ENCODE measurements around the gene C10orf90. TPM values are rescaled to one million over a fixed set of nuclear protein-coding genes. Genes with fewer than 3 reads are reported as not detected.

C10orf90 gene
- total and polyA plus RNA-seq, 11 donors = not detected

DNA sequence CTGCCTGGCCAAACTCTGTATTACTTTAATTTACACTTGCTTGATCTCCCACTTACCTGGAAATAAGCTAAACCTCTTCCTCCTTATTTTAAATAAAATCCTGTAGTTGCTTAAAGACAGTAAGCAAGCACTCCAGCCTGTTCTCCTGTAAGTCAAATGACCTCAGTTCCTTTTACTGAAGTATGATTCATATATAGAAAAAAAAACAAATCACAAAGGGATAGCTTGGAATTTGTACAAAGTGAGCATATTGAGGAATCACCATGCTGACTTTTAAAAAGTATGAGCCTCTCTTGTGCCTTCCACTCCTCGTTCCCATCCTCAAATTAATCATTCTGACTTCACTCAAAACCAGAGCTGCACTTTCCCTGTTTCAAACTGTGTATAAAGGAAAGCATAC is 52.0 kb downstream of the C10orf90 start:
- 60 to 74% (median 69%) methylated on average over 1 of the region's 1 CpG for WGBS, 4 donors
- TF ChIP-seq, protein P1, sequence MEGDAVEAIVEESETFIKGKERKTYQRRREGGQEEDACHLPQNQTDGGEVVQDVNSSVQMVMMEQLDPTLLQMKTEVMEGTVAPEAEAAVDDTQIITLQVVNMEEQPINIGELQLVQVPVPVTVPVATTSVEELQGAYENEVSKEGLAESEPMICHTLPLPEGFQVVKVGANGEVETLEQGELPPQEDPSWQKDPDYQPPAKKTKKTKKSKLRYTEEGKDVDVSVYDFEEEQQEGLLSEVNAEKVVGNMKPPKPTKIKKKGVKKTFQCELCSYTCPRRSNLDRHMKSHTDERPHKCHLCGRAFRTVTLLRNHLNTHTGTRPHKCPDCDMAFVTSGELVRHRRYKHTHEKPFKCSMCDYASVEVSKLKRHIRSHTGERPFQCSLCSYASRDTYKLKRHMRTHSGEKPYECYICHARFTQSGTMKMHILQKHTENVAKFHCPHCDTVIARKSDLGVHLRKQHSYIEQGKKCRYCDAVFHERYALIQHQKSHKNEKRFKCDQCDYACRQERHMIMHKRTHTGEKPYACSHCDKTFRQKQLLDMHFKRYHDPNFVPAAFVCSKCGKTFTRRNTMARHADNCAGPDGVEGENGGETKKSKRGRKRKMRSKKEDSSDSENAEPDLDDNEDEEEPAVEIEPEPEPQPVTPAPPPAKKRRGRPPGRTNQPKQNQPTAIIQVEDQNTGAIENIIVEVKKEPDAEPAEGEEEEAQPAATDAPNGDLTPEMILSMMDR (IDR thresholded peaks at IDR 0.05) = no peak
- TF ChIP-seq POLR2A (IDR thresholded peaks at IDR 0.05) = no peak
- Histone ChIP-seq H3K27ac (no peak overlapping the region), H3K27me3 (no peaks in the 10 kb centered on the region), H3K4me3 (no peak overlapping the region), H3K9me3 (no peaks in the 10 kb centered on the region), H3K4me1 (peaks cover 0 to 5% (median 0%) of the 10 kb centered on the region in 12 donors), H3K36me3 (no peaks in the 10 kb centered on the region)
- intact Hi-C loops (cut with DNase I) = no loop called here
- no peak for DNase-seq
- no peak for ATAC-seq

DNA sequence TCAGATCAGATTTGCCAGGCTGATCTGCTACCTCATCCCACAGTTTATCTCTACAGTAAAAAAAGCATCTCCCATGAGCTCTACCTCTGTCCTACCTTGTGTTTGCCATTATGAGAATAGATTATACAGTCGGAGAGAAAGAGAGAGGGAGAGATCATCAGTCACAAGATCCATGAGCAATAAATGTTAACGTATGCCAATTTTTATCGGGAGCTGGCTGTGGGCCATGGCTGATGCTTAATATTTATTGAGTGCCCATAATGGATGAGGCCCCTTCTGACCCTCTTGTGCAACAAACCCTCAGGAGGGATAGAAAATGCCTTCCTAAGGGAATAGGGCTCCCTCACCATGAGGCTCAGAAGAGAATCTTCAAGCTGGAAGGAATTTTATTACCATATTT is 52.8 kb downstream of the C10orf90 start:
- Histone ChIP-seq H3K27ac (no peak overlapping the region), H3K27me3 (no peaks in the 10 kb centered on the region), H3K4me1 (peaks cover 0 to 5% (median 0%) of the 10 kb centered on the region in 12 donors), H3K36me3 (no peaks in the 10 kb centered on the region), H3K4me3 (no peak overlapping the region), H3K9me3 (no peaks in the 10 kb centered on the region)
- no peak for TF ChIP-seq POLR2A (IDR thresholded peaks at IDR 0.05)
- TF ChIP-seq, protein P1 (IDR thresholded peaks at IDR 0.05) = no peak
- WGBS, 4 donors = 75 to 91% (median 91%) methylated on average over 3 of the region's 3 CpGs
- ATAC-seq = no peak
- DNase-seq = no peak
- intact Hi-C loops (cut with DNase I) = no loop called here

DNA sequence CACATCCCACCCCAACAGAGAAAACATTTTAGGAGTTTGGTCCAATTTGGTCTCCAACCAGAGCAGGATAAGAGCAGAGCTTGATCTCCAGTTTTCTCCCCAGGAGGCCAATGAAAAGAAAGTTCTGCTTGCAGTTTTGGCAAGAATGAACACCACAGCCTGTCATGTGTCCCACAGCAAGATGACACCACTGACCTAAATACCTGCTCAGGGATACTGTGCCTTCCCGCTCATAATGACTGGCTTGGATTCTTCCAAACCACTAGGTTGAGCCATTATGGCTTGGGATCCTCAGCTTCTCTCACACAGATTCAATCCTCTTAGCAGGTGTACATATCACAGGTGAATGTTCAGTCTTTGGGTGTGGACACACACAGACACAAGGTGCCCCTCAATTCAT is 53.3 kb downstream of the C10orf90 start:
- Histone ChIP-seq H3K4me3 (no peak overlapping the region), H3K4me1 (peaks cover 0 to 5% (median 0%) of the 10 kb centered on the region in 12 donors), H3K27me3 (no peaks in the 10 kb centered on the region), H3K36me3 (no peaks in the 10 kb centered on the region), H3K27ac (peak overlapping the region in 1 of 12 donors; percentile 4), H3K9me3 (no peaks in the 10 kb centered on the region)
- TF ChIP-seq, protein P1 (IDR thresholded peaks at IDR 0.05) = no peak
- TF ChIP-seq POLR2A (IDR thresholded peaks at IDR 0.05) = no peak
- ATAC-seq = no peak
- intact Hi-C loops (cut with DNase I) = no loop called here
- WGBS, 4 donors = 62 to 85% (median 79%) methylated on average over 1 of the region's 1 CpG
- no peak for DNase-seq

DNA sequence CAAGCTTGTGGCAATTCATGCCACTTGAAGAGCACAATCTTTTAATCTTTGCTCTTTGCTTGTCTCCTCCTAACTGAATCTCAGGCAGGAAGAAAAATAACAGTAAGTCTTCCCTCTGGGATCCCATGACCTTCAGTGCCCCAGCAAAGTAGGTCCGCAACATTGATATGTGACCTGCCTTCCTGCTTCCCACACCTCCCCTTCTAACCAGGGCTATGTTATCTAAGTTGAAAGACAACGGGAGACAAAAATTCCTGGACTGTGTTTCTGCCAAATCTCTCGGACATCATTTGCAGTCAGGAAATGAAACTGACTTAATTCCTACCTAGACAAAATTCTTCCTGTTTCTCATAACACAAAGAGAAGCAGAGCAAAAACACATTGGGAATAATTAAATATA is 53.8 kb downstream of the C10orf90 start:
- Histone ChIP-seq H3K36me3 (no peaks in the 10 kb centered on the region), H3K27ac (no peak overlapping the region), H3K4me1 (peaks cover 0 to 5% (median 0%) of the 10 kb centered on the region in 12 donors), H3K9me3 (no peaks in the 10 kb centered on the region), H3K4me3 (no peak overlapping the region), H3K27me3 (no peaks in the 10 kb centered on the region)
- DNase-seq (no peak), ATAC-seq (peak in 1 of 4 donors; percentile 58)
- intact Hi-C loops (cut with DNase I) = no loop called here
- 10 to 20% (median 16%) methylated on average over 3 of the region's 3 CpGs for WGBS, 4 donors
- no peak for TF ChIP-seq POLR2A (IDR thresholded peaks at IDR 0.05)
- TF ChIP-seq, protein P1 (IDR thresholded peaks at IDR 0.05) = no peak
